ENCODE data around the gene ADGRA1.
"Not testable (repeated sequence)": the region's sequence is repeated elsewhere in the genome, so short reads cannot be mapped to it uniquely, and the experiment has no call there.

The ADGRA1 gene

GRCh38 chr10:133105686-133106390 is 18.1 kb downstream of the ADGRA1 start:
- no peak for DNase-seq
- no peaks in the 10 kb centered on the region for H3K27me3 ChIP-seq
- no peaks in the 10 kb centered on the region for H3K36me3 ChIP-seq
- peaks cover 2% of the 10 kb centered on the region; the same call in 1 of the 2 replicates for H3K9me3 ChIP-seq
- no peak for TF ChIP-seq CTCF (IDR thresholded peaks at IDR 0.05; ENCODE audit: low read depth, low read length)
- H3K4me1 ChIP-seq = no peaks in the 10 kb centered on the region
- H3K4me3 ChIP-seq (ENCODE audit: low read depth, low read length) = no peak overlapping the region

GRCh38 chr10:133106516-133106915 is 18.8 kb downstream of the ADGRA1 start:
- H3K36me3 ChIP-seq = no peaks in the 10 kb centered on the region
- H3K27me3 ChIP-seq = no peaks in the 10 kb centered on the region
- H3K4me3 ChIP-seq (ENCODE audit: low read depth, low read length) = no peak overlapping the region

GRCh38 chr10:133107442-133107841 is 19.7 kb downstream of the ADGRA1 start:
- no peaks in the 10 kb centered on the region for H3K36me3 ChIP-seq
- no peak for DNase-seq
- H3K4me1 ChIP-seq = no peaks in the 10 kb centered on the region
- no peak for TF ChIP-seq CTCF (IDR thresholded peaks at IDR 0.05; ENCODE audit: low read depth, low read length)
- no peak overlapping the region for H3K4me3 ChIP-seq (ENCODE audit: low read depth, low read length)
- H3K9me3 ChIP-seq = peaks cover 2% of the 10 kb centered on the region; the same call in 1 of the 2 replicates
- H3K27me3 ChIP-seq = no peaks in the 10 kb centered on the region

More at GRCh38 chr10:133106516-133106915, 18.8 kb downstream of the ADGRA1 start:
- no peak for DNase-seq
- Histone ChIP-seq H3K9me3 (peaks cover 2% of the 10 kb centered on the region; the same call in 1 of the 2 replicates), H3K4me1 (no peaks in the 10 kb centered on the region)
- no peak for TF ChIP-seq CTCF (IDR thresholded peaks at IDR 0.05; ENCODE audit: low read depth, low read length)

GRCh38 chr10:133109711-133110110 is 22.0 kb downstream of the ADGRA1 start:
- H3K4me3 ChIP-seq (ENCODE audit: low read depth, low read length) = no peak overlapping the region
- H3K4me1 ChIP-seq = no peaks in the 10 kb centered on the region
- peaks cover 2% of the 10 kb centered on the region; the same call in 1 of the 2 replicates for H3K9me3 ChIP-seq
- H3K36me3 ChIP-seq = no peaks in the 10 kb centered on the region
- TF ChIP-seq CTCF (IDR thresholded peaks at IDR 0.05; ENCODE audit: low read depth, low read length) = no peak
- DNase-seq = no peak
- H3K27me3 ChIP-seq = no peaks in the 10 kb centered on the region

GRCh38 chr10:133110133-133110532 is 22.4 kb downstream of the ADGRA1 start:
- Histone ChIP-seq H3K27me3 (no peaks in the 10 kb centered on the region), H3K9me3 (peaks cover 2% of the 10 kb centered on the region; the same call in 1 of the 2 replicates)
- no peak for TF ChIP-seq CTCF (IDR thresholded peaks at IDR 0.05; ENCODE audit: low read depth, low read length)

GRCh38 chr10:133110609-133111275 is 23.0 kb downstream of the ADGRA1 start:
- TF ChIP-seq CTCF (IDR thresholded peaks at IDR 0.05; ENCODE audit: low read depth, low read length) = no peak
- DNase-seq = no peak
- H3K27me3 ChIP-seq = no peaks in the 10 kb centered on the region
- no peak overlapping the region for H3K4me3 ChIP-seq (ENCODE audit: low read depth, low read length)
- no peaks in the 10 kb centered on the region for H3K36me3 ChIP-seq
- peaks cover 2% of the 10 kb centered on the region; the same call in 1 of the 2 replicates for H3K9me3 ChIP-seq
- H3K4me1 ChIP-seq = no peaks in the 10 kb centered on the region

More at GRCh38 chr10:133110133-133110532, 22.4 kb downstream of the ADGRA1 start:
- Histone ChIP-seq H3K4me1 (no peaks in the 10 kb centered on the region), H3K4me3 (ENCODE audit: low read depth, low read length) (no peak overlapping the region), H3K36me3 (no peaks in the 10 kb centered on the region)
- DNase-seq = no peak

- H3K9me3 ChIP-seq; H3K36me3 ChIP-seq; DNase-seq; H3K4me3 ChIP-seq (ENCODE audit: low read depth, low read length); H3K27me3 ChIP-seq; H3K4me1 ChIP-seq: not testable (repeated sequence)
These were observed 23.9 kb downstream of the ADGRA1 start for GRCh38 chr10:133111640-133112039.

Measured in BE2C (cell line).